Embryonic facial prominence (tissue), 1 donor: ENCODE measurements around the gene KMT2C.
"Not testable (repeated sequence)": the region's sequence is repeated elsewhere in the genome, so short reads cannot be mapped to it uniquely, and the experiment has no call there.

Experiments
- DNase-seq: peaks from one replicate; pipeline ENCODE4 v3.0.0-alpha.2; 2016; ENCODE audit errors: extremely low spot score

The KMT2C gene

GRCh38 chr7:152362128-152362926, 73.5 kb downstream of the KMT2C start:
- no peak for DNase-seq

GRCh38 chr7:152355474-152356057, 80.2 kb downstream of the KMT2C start:
- no peak for DNase-seq

- DNase-seq: no peak
Observed at GRCh38 chr7:152354061-152354460, 81.7 kb downstream of the KMT2C start.

- not testable (repeated sequence) for DNase-seq
Observed at GRCh38 chr7:152353281-152353680, 82.5 kb downstream of the KMT2C start.

GRCh38 chr7:152351747-152352146, 84.1 kb downstream of the KMT2C start:
- not testable (repeated sequence) for DNase-seq

- DNase-seq: no peak
Observed at GRCh38 chr7:152351168-152351567, 84.6 kb downstream of the KMT2C start.

- no peak for DNase-seq
Observed at GRCh38 chr7:152347888-152348287, 87.9 kb downstream of the KMT2C start.

- no peak for DNase-seq
Observed at GRCh38 chr7:152344253-152344652, 91.5 kb downstream of the KMT2C start.

- no peak for DNase-seq
Observed at GRCh38 chr7:152342796-152343195, 93.0 kb downstream of the KMT2C start.

- DNase-seq: no peak
Observed at GRCh38 chr7:152341914-152342236, 93.9 kb downstream of the KMT2C start.

GRCh38 chr7:152341039-152341913, 94.5 kb downstream of the KMT2C start:
- no peak for DNase-seq

GRCh38 chr7:152340161-152340560, 95.6 kb downstream of the KMT2C start:
- DNase-seq: no peak

- DNase-seq: no peak
Observed at GRCh38 chr7:152338561-152338960, 97.2 kb downstream of the KMT2C start.

GRCh38 chr7:152336754-152337368, 98.9 kb downstream of the KMT2C start:
- no peak for DNase-seq

GRCh38 chr7:152335900-152336571, 99.8 kb downstream of the KMT2C start:
- no peak for DNase-seq

- DNase-seq: no peak
Observed at GRCh38 chr7:152333134-152333533, 102.7 kb downstream of the KMT2C start.

- DNase-seq: no peak
Observed at GRCh38 chr7:152330827-152331226, 105.0 kb downstream of the KMT2C start.

- no peak for DNase-seq
Observed at GRCh38 chr7:152329469-152329868, 106.3 kb downstream of the KMT2C start.

- no peak for DNase-seq
Observed at GRCh38 chr7:152328234-152328633, 107.6 kb downstream of the KMT2C start.

- no peak for DNase-seq
Observed at GRCh38 chr7:152315845-152316244, 120.0 kb downstream of the KMT2C start.

- DNase-seq: peak; percentile 61
Observed at GRCh38 chr7:152313831-152314604, 121.8 kb downstream of the KMT2C start.
